OCI-LY1 (cell line): ENCODE measurements around the gene CCDC33.

Experiments used
- H2AFZ ChIP-seq: fragments of 200-600 bp; sonication (generic), shearing (Covaris generic); 2 replicates; pipeline ENCODE4 v1.6.0; 2014; ENCODE audit warnings: antibody characterized with exemption, mild to moderate bottlenecking, low read length
- H3F3A ChIP-seq: fragments of 200-600 bp; sonication (generic), shearing (Covaris generic); 2 replicates; pipeline ENCODE4 v1.6.0; 2014; ENCODE audit warnings: mild to moderate bottlenecking, antibody characterized with exemption, low read length, moderate library complexity; ENCODE audit not compliant: insufficient read depth
- H3K27ac ChIP-seq: fragments of 200-600 bp; sonication (generic); 2 replicates; pipeline ENCODE4 v1.5.1; 2014; ENCODE audit warnings: low read length, mixed run types, mild to moderate bottlenecking, low read depth; ENCODE audit not compliant: poor library complexity, severe bottlenecking
- H3K27me3 ChIP-seq: fragments of 200-600 bp; sonication (generic); 2 replicates; pipeline ENCODE4 v1.6.0; 2014; ENCODE audit warnings: antibody characterized with exemption, mild to moderate bottlenecking, low read length, moderate library complexity; ENCODE audit not compliant: insufficient read depth
- H3K36me3 ChIP-seq: fragments of 200-600 bp; sonication (generic); 2 replicates; pipeline ENCODE4 v1.6.1; 2014; ENCODE audit warnings: mild to moderate bottlenecking, antibody characterized with exemption, low read length, moderate library complexity, mixed read lengths; ENCODE audit not compliant: insufficient read depth
- H3K4me1 ChIP-seq: fragments of 200-600 bp; sonication (generic); 2 replicates; pipeline ENCODE4 v1.5.1; 2014; ENCODE audit warnings: mild to moderate bottlenecking, low read length, moderate library complexity; ENCODE audit not compliant: insufficient read depth, severe bottlenecking
- H3K4me2 ChIP-seq: fragments of 200-600 bp; sonication (generic), shearing (Covaris generic); 2 replicates; pipeline ENCODE4 v1.6.1; 2014; ENCODE audit warnings: low read length
- H3K4me3 ChIP-seq: fragments of 200-600 bp; sonication (generic); 2 replicates; pipeline ENCODE4 v1.5.1; 2014; ENCODE audit warnings: low read length, low read depth, mild to moderate bottlenecking, mixed read lengths; ENCODE audit not compliant: poor library complexity, severe bottlenecking
- H3K79me2 ChIP-seq: fragments of 200-600 bp; shearing (Covaris generic); 2 replicates; pipeline ENCODE4 v1.6.1; 2016; ENCODE audit warnings: mixed run types, low read length, mixed read lengths; ENCODE audit not compliant: insufficient read depth
- H3K9ac ChIP-seq: fragments of 200-600 bp; sonication (generic), shearing (Covaris generic); 2 replicates; pipeline ENCODE4 v1.6.1; 2014; ENCODE audit warnings: mild to moderate bottlenecking, low read length, mixed read lengths
- H3K9me2 ChIP-seq: fragments of 200-600 bp; sonication (generic), shearing (Covaris generic); 2 replicates; pipeline ENCODE4 v1.6.1; 2014; ENCODE audit warnings: low read depth, mild to moderate bottlenecking, low read length, mixed read lengths
- H3K9me3 ChIP-seq: fragments of 200-600 bp; shearing (Covaris generic); 2 replicates; pipeline ENCODE4 v1.6.1; 2014; ENCODE audit warnings: low read length, mixed read lengths
- H4K20me1 ChIP-seq: fragments of 200-600 bp; sonication (generic), shearing (Covaris generic); 2 replicates; pipeline ENCODE4 v1.6.0; 2016; ENCODE audit warnings: mild to moderate bottlenecking, low read length; ENCODE audit not compliant: insufficient read depth
- CTCF ChIP-seq: fragments of 200-600 bp; sonication (generic), shearing (Covaris generic); IDR thresholded peaks from 2 replicates; pipeline ENCODE4 v1.5.1; 2017; ENCODE audit warnings: mild to moderate bottlenecking, antibody characterized with exemption, low read length, moderate library complexity, mixed read lengths
- EZH2 ChIP-seq: fragments of 200-600 bp; sonication (generic), shearing (Covaris generic); IDR thresholded peaks from 2 replicates; pipeline ENCODE4 v1.8.0; 2017; ENCODE audit warnings: borderline replicate concordance, mixed run types, mild to moderate bottlenecking, antibody characterized with exemption, low read length, moderate library complexity, mixed read lengths

Gene CCDC33

GRCh38 chr15:74330861-74331408, 94.8 kb downstream of the CCDC33 start:
- Histone ChIP-seq H3K79me2 (no peaks in the 10 kb centered on the region), H3K9ac (no peak overlapping the region), H4K20me1 (no peaks in the 10 kb centered on the region), H3K27me3 (peaks cover 4% of the 10 kb centered on the region; the same call in 1 of the 2 replicates), H3K4me2 (no peak overlapping the region), H3K4me1 (no peaks in the 10 kb centered on the region), H2AFZ (no peak overlapping the region), H3K27ac (no peak overlapping the region), H3K4me3 (no peak overlapping the region), H3K9me2 (no peaks in the 10 kb centered on the region), H3K36me3 (no peaks in the 10 kb centered on the region), H3F3A (no peaks in the 10 kb centered on the region), H3K9me3 (no peaks in the 10 kb centered on the region)
- no peak for TF ChIP-seq EZH2
- TF ChIP-seq CTCF = no peak

- Histone ChIP-seq H4K20me1 (no peaks in the 10 kb centered on the region), H3K9ac (no peak overlapping the region), H3K4me1 (no peaks in the 10 kb centered on the region), H3K9me2 (no peaks in the 10 kb centered on the region), H3K27ac (no peak overlapping the region), H2AFZ (no peak overlapping the region), H3K36me3 (no peaks in the 10 kb centered on the region), H3K9me3 (no peaks in the 10 kb centered on the region), H3K4me2 (no peak overlapping the region), H3K79me2 (no peaks in the 10 kb centered on the region), H3K4me3 (no peak overlapping the region), H3K27me3 (peaks cover 10% of the 10 kb centered on the region), H3F3A (no peaks in the 10 kb centered on the region)
- TF ChIP-seq EZH2 (no peak), CTCF (no peak)
Observed at GRCh38 chr15:74332011-74332410, 95.9 kb downstream of the CCDC33 start.

DNA sequence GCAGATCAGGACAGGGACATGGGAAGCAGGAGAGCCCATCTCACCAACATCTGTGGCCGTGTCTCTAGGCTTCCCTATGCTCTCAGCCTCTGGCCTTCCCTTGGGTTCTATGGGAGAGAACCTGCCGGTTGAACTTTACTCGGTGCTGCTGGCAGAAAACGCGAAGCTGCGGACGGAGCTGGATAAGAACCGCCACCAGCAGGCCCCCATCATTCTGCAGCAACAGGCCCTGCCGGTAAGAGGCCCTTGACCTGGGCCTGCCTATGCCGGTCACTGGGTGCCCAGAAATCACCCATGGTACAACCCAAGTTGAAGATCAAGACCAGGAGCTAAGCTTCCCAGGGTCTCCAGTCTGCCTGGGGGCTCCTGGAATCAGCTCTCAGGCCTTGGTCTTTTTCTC, 96.5 kb downstream of the CCDC33 start:
- H3K9me2 ChIP-seq = no peaks in the 10 kb centered on the region
- H3K9me3 ChIP-seq = no peaks in the 10 kb centered on the region
- H3K4me3 ChIP-seq = no peak overlapping the region
- H3K36me3 ChIP-seq = no peaks in the 10 kb centered on the region
- H3K4me1 ChIP-seq = no peaks in the 10 kb centered on the region
- no peaks in the 10 kb centered on the region for H4K20me1 ChIP-seq
- no peak overlapping the region for H3K4me2 ChIP-seq
- no peak for TF ChIP-seq CTCF
- TF ChIP-seq EZH2 = no peak
- peaks cover 11% of the 10 kb centered on the region for H3K27me3 ChIP-seq
- H3F3A ChIP-seq = no peaks in the 10 kb centered on the region
- no peak overlapping the region for H3K27ac ChIP-seq
- no peak overlapping the region for H3K9ac ChIP-seq
- H3K79me2 ChIP-seq = no peaks in the 10 kb centered on the region
- H2AFZ ChIP-seq = no peak overlapping the region
